K562 (cell line): ENCODE measurements around the gene RHBG. TPM values are rescaled to one million over a fixed set of nuclear protein-coding genes. Genes with fewer than 3 reads are reported as not detected.

Experiments
- ATAC-seq: fragments of 200-7000 bp; cut with Tn5 transposase; 3 replicates; pipeline ENCODE4 v1.9.1; 2020; ENCODE audit warnings: moderate library complexity
- BruUV-seq: library from RNA; stranded (reverse); fragments of 400-500 nt; replicated peaks from 2 replicates; lab custom pipeline; 2021; lab: Mats Ljungman, UMichigan
- CTCF ChIA-PET: fragments of 300-600 bp; formaldehyde crosslinking; extraction: SDS; loops from one replicate; lab custom pipeline; 2021; ENCODE audit warnings: low intra/inter-chr PET ratio; lab: Yijun Ruan, JAX
- POLR2A ChIA-PET: fragments of 300-600, 350-650 bp; sonication (Branson Sonifier 250); formaldehyde crosslinking; extraction: SDS; loops from one replicate; lab custom pipeline; 2021; ENCODE audit warnings: antibody characterized with exemption, inconsistent platforms; lab: Yijun Ruan, JAX
- DNase-seq, 4 experiments: peaks; one replicate each; pipeline versions ENCODE4 v3.0.0 to v3.0.0-alpha.2; 2011 to 2018; ENCODE audit warnings: low spot score in 3 of 4, mixed read lengths in 3 of 4; ENCODE audit errors: extremely low read depth in 1 of 4
- FAIRE-seq: peaks from 2 replicates; lab custom pipeline; 2011; peaks lifted over from hg19 to GRCh38; lab: Jason Lieb, UNC
- H2AFZ ChIP-seq: 2 replicates; pipeline ENCODE4 v1.6.0; 2011; ENCODE audit warnings: low read depth, low read length, control low read depth, inconsistent platforms
- H3K27ac ChIP-seq: fragments of 200-600 bp; 3 replicates; pipeline ENCODE4 v1.8.0; 2011; ENCODE audit warnings: low read depth, mild to moderate bottlenecking, control low read depth, inconsistent platforms, low read length, moderate library complexity, mixed read lengths; ENCODE audit errors: extremely low read depth
- H3K27me3 ChIP-seq, 2 experiments: fragments of 300-600 bp in 1 of 2; 2 replicates in 1 of 2; 3 replicates in 1 of 2; pipeline versions ENCODE4 v1.6.0 to v1.8.0; 2011; ENCODE audit warnings: inconsistent platforms in 2 of 2, low read length in 2 of 2, mild to moderate bottlenecking in 1 of 2, mixed read lengths in 1 of 2, moderate library complexity in 1 of 2; ENCODE audit not compliant: control insufficient read depth in 2 of 2, insufficient read depth in 2 of 2
- H3K36me3 ChIP-seq: fragments of 300-600 bp; 3 replicates; pipeline ENCODE4 v1.8.0; 2011; ENCODE audit warnings: mild to moderate bottlenecking, low read length, inconsistent platforms; ENCODE audit not compliant: control insufficient read depth, insufficient read depth
- H3K4me1 ChIP-seq, 2 experiments: fragments of 200-600 bp in 1 of 2; replicated peaks in 1 of 2; 2 replicates in 1 of 2; 3 replicates in 1 of 2; pipeline versions ENCODE4 v1.5.1 to v1.8.0; 2011; ENCODE audit warnings: inconsistent platforms in 2 of 2, low read length in 2 of 2, mild to moderate bottlenecking in 1 of 2, mixed read lengths in 1 of 2, moderate library complexity in 1 of 2; ENCODE audit not compliant: control insufficient read depth in 2 of 2, insufficient read depth in 2 of 2
- H3K4me2 ChIP-seq: 2 replicates; pipeline ENCODE4 v1.6.1; 2011; ENCODE audit warnings: low read length, control low read depth, inconsistent platforms, mixed read lengths; ENCODE audit not compliant: insufficient read depth
- H3K4me3 ChIP-seq: fragments of 200-600 bp; sonication (generic), shearing (Covaris generic); 2 replicates; pipeline ENCODE4 v1.5.1; 2016; ENCODE audit warnings: control low read depth, inconsistent platforms
- H3K79me2 ChIP-seq: fragments of 200-600 bp; 3 replicates; pipeline ENCODE4 v1.8.0; 2011; ENCODE audit warnings: low read length, inconsistent platforms; ENCODE audit not compliant: control insufficient read depth, insufficient read depth
- H3K9ac ChIP-seq, 2 experiments: 2 replicates each; pipeline versions ENCODE4 v1.6.0 to v1.6.1; 2011; ENCODE audit warnings: low read depth in 2 of 2, low read length in 2 of 2, control low read depth in 1 of 2, inconsistent platforms in 1 of 2, mild to moderate bottlenecking in 1 of 2, mixed read lengths in 1 of 2; ENCODE audit not compliant: insufficient read depth in 1 of 2
- H3K9me1 ChIP-seq: one replicate; pipeline ENCODE4 v1.6.0; 2011; ENCODE audit warnings: inconsistent platforms, mild to moderate bottlenecking, low read length, moderate library complexity; ENCODE audit not compliant: control insufficient read depth, insufficient read depth
- H3K9me3 ChIP-seq: replicated peaks from 2 replicates; pipeline ENCODE4 v1.5.1; 2011; ENCODE audit warnings: low read depth, low read length, inconsistent platforms; ENCODE audit not compliant: control insufficient read depth, insufficient read depth
- H4K20me1 ChIP-seq: replicated peaks from 2 replicates; pipeline ENCODE4 v1.6.1; 2011; ENCODE audit warnings: low read length, inconsistent platforms, mixed read lengths; ENCODE audit not compliant: control insufficient read depth, insufficient read depth
- BACH1 ChIP-seq: fragments of 200-800 bp; sonication (Bioruptor generic); IDR thresholded peaks from 2 replicates; pipeline ENCODE4 v1.6.1; 2016; ENCODE audit warnings: missing genetic modification characterization, missing compliant biosample characterization
- CBFA2T2 ChIP-seq: fragments of 450-650 bp; conservative IDR thresholded peaks from 2 replicates; pipeline ENCODE4 v1.6.1; 2017; ENCODE audit warnings: mild to moderate bottlenecking
- DIDO1 ChIP-seq: fragments of 450-650 bp; IDR thresholded peaks from 2 replicates; pipeline ENCODE4 v1.6.1; 2016; ENCODE audit warnings: low read depth, missing biosample characterization, missing genetic modification characterization
- FOXJ3 ChIP-seq: sonication (generic); formaldehyde crosslinking; IDR thresholded peaks from 2 replicates; pipeline ENCODE4 v1.4.0; 2020; ENCODE audit warnings: mild to moderate bottlenecking, missing genetic modification reagents
- RBM39 ChIP-seq: fragments of 200-400 bp; formaldehyde crosslinking; optimal IDR thresholded peaks from 2 replicates; pipeline ENCODE3; 2018; ENCODE audit warnings: low read depth, low read length
- TOE1 ChIP-seq, 2 experiments: fragments of 450-650 bp in 1 of 2; sonication (generic) in 1 of 2; formaldehyde crosslinking in 1 of 2; IDR thresholded peaks; 2 replicates each; pipeline versions ENCODE4 v1.7.1 to v1.8.0; 2016 to 2022; ENCODE audit warnings: borderline replicate concordance in 2 of 2, mild to moderate bottlenecking in 2 of 2, antibody characterized with exemption in 1 of 2, inconsistent platforms in 1 of 2, low read depth in 1 of 2, missing genetic modification reagents in 1 of 2, moderate library complexity in 1 of 2
- ZFP36 ChIP-seq: fragments of 150-350 bp; IDR thresholded peaks from 2 replicates; pipeline ENCODE4 v1.6.1; 2018; ENCODE audit warnings: low read length, low read depth; ENCODE audit not compliant: partially characterized antibody
- in situ Hi-C: fragments of 300-500 bp; cut with MboI; formaldehyde crosslinking; loops from 4 replicates; pipeline ENCODE4 v1.15.0; 2018; ENCODE audit warnings: inconsistent platforms, mixed read lengths
- intact Hi-C: fragments of 100-400 bp; cut with micrococcal nuclease; formaldehyde crosslinking; loops from 2 replicates; pipeline ENCODE4 v1.14.2; 2022
- polyA plus RNA-seq, 8 experiments: library from polyadenylated mRNA; depleted of rRNA in 4 of 8; stranded (reverse) in 5 of 8; unstranded in 3 of 8; fragments of >200 nt; fragmentation: Nextera tagmentation in 2 of 8; fragmentation: Illumina TruSeq in 1 of 8; extraction: Ambion mirVana in 2 of 8; extraction: Trizol in 1 of 8; gene quantifications; 2 replicates each; pipeline versions ENCODE4 v1.2.1 to v1.2.3, GENCODE V29; 2011 to 2014; ENCODE audit warnings: inconsistent platforms in 1 of 8, missing spikeins in 1 of 8
- total RNA-seq, 7 experiments: library from RNA; depleted of rRNA in 6 of 7; stranded (reverse); fragments of >200 nt in 6 of 7; fragmentation: Illumina TruSeq in 2 of 7; extraction: Trizol in 2 of 7; gene quantifications; 2 replicates each; pipeline versions ENCODE4 v1.2.1 to v1.2.3, GENCODE V29; 2011 to 2021; ENCODE audit warnings: low replicate concordance in 1 of 7
- TF ChIP-seq, protein P1 (sequence below): fragments of 450-650 bp; IDR thresholded peaks from 2 replicates; pipeline ENCODE4 v1.6.1; 2014; ENCODE audit warnings: low read depth, mild to moderate bottlenecking, moderate library complexity, borderline replicate concordance
- TF ChIP-seq, protein P2 (sequence below): sonication (generic); formaldehyde crosslinking; IDR thresholded peaks from 2 replicates; pipeline ENCODE4 v1.9.0; 2022; ENCODE audit warnings: mild to moderate bottlenecking, missing genetic modification reagents
- TF ChIP-seq, protein P3 (sequence below): fragments of 250-450 bp; sonication (Bioruptor Pico); IDR thresholded peaks from 2 replicates; pipeline ENCODE4 v1.8.0; 2021; ENCODE audit warnings: moderate library complexity, mild to moderate bottlenecking, inconsistent platforms

RHBG gene
- total and polyA plus RNA-seq, 9 of the 15 experiments (the other 6 are each of a cell fraction or from before 2014, with no cell fraction given) = not detected

DNA sequence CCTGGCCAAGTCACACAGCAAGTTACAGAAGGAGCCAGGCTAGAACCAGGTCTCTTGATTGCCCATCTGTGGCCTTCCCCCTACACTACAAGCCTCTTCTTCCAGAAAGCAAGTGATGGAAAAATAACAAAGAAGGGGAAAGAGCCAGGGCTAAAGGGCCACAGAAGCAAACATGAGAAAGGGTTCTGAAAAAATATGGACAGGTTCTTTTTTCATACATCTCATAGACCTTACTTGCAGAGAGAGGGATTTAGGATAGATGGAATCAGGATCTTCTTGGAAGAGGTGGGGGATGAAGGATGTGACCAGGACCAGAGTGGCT is 3.2 kb downstream of the RHBG start:
- H2AFZ ChIP-seq = no peak overlapping the region
- FAIRE-seq = no peak
- TF ChIP-seq TOE1 (IDR thresholded peaks at IDR 0.05; ENCODE audit: borderline replicate concordance) (peak; percentile 24; the same call in 1 of the 2 replicates), TOE1 (CRISPR knock-in tag; IDR thresholded peaks at IDR 0.05; ENCODE audit: borderline replicate concordance, low read depth) (no peak), FOXJ3 (no peak), RBM39 (no peak), CBFA2T2 (peak; percentile 29; the same call in 1 of the 2 replicates), ZFP36 (peak; percentile 23), DIDO1 (tag) (no peak), BACH1 (tag) (no peak)
- TF ChIP-seq, protein P1, sequence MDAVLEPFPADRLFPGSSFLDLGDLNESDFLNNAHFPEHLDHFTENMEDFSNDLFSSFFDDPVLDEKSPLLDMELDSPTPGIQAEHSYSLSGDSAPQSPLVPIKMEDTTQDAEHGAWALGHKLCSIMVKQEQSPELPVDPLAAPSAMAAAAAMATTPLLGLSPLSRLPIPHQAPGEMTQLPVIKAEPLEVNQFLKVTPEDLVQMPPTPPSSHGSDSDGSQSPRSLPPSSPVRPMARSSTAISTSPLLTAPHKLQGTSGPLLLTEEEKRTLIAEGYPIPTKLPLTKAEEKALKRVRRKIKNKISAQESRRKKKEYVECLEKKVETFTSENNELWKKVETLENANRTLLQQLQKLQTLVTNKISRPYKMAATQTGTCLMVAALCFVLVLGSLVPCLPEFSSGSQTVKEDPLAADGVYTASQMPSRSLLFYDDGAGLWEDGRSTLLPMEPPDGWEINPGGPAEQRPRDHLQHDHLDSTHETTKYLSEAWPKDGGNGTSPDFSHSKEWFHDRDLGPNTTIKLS = no peak
- TF ChIP-seq, protein P2, sequence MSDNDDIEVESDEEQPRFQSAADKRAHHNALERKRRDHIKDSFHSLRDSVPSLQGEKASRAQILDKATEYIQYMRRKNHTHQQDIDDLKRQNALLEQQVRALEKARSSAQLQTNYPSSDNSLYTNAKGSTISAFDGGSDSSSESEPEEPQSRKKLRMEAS (CRISPR knock-in tag) = no peak
- TF ChIP-seq, protein P3, sequence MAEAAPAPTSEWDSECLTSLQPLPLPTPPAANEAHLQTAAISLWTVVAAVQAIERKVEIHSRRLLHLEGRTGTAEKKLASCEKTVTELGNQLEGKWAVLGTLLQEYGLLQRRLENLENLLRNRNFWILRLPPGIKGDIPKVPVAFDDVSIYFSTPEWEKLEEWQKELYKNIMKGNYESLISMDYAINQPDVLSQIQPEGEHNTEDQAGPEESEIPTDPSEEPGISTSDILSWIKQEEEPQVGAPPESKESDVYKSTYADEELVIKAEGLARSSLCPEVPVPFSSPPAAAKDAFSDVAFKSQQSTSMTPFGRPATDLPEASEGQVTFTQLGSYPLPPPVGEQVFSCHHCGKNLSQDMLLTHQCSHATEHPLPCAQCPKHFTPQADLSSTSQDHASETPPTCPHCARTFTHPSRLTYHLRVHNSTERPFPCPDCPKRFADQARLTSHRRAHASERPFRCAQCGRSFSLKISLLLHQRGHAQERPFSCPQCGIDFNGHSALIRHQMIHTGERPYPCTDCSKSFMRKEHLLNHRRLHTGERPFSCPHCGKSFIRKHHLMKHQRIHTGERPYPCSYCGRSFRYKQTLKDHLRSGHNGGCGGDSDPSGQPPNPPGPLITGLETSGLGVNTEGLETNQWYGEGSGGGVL (CRISPR knock-in tag) = no peak
- no peak for DNase-seq
- intact Hi-C loops = no loop called here
- POLR2A ChIA-PET = interaction anchor here (1.1 kb wide), 1 partner anchor 9 kb away, joined by 5 read pairs; no protein-coding TSS in a partner anchor
- ATAC-seq = no peak
- in situ Hi-C loops = no loop called here
- no TSS peak for BruUV-seq
- H3K36me3 ChIP-seq = no peaks in the 10 kb centered on the region
- H3K9me1 ChIP-seq = no peaks in the 10 kb centered on the region
- no peak overlapping the region for H3K4me2 ChIP-seq
- CTCF ChIA-PET = no interaction called here
- H3K79me2 ChIP-seq = no peaks in the 10 kb centered on the region
- no peak overlapping the region for H3K27ac ChIP-seq
- peaks cover 0 to 20% of the 10 kb centered on the region in 2 experiments; a peak in 3 of 5 replicates for H3K4me1 ChIP-seq
- no peaks in the 10 kb centered on the region for H3K9me3 ChIP-seq
- no peak overlapping the region for H3K4me3 ChIP-seq
- H3K9ac ChIP-seq = no peak overlapping the region
- H4K20me1 ChIP-seq = no peaks in the 10 kb centered on the region
- peaks cover 0 to 15% of the 10 kb centered on the region in 2 experiments; a peak in 4 of 5 replicates for H3K27me3 ChIP-seq
